ENCODE measurements around the gene MCCD1. TPM values are rescaled to one million over a fixed set of nuclear protein-coding genes. Genes with fewer than 3 reads are reported as not detected.
A peak's percentile ranks its signal among the peaks of the same experiment; 100 is the strongest.

Gene MCCD1
- total and polyA plus RNA-seq, 2 of the 13 experiments (the other 11 are each of a cell fraction or from before 2014, with no cell fraction given): 0.15 TPM; not detected in 1

- TF ChIP-seq RERE (CRISPR knock-in tag; IDR thresholded peaks at IDR 0.05; ENCODE audit: low read depth): peak; percentile 23; the same call in 1 of the 2 replicates
- TF ChIP-seq ZNF543 (CRISPR knock-in tag; IDR thresholded peaks at IDR 0.05): peak; percentile 58
- TF ChIP-seq DPF2 (CRISPR knock-in tag; IDR thresholded peaks at IDR 0.05; ENCODE audit: borderline replicate concordance, low read depth): no peak
- peak; percentile 82; the same call in 1 of the 2 replicates for TF ChIP-seq FOXJ3 (CRISPR knock-in tag; IDR thresholded peaks at IDR 0.05; ENCODE audit: borderline replicate concordance)
- TF ChIP-seq, protein P1, sequence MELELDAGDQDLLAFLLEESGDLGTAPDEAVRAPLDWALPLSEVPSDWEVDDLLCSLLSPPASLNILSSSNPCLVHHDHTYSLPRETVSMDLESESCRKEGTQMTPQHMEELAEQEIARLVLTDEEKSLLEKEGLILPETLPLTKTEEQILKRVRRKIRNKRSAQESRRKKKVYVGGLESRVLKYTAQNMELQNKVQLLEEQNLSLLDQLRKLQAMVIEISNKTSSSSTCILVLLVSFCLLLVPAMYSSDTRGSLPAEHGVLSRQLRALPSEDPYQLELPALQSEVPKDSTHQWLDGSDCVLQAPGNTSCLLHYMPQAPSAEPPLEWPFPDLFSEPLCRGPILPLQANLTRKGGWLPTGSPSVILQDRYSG (CRISPR knock-in tag; IDR thresholded peaks at IDR 0.05): peak; percentile 91
- TF ChIP-seq ZNF784 (CRISPR knock-in tag; IDR thresholded peaks at IDR 0.05; ENCODE audit: borderline replicate concordance): peak; percentile 96
- TF ChIP-seq ZNF619 (CRISPR knock-in tag; IDR thresholded peaks at IDR 0.05): peak; percentile 80; the same call in 1 of the 2 replicates
- peak; percentile 93 for TF ChIP-seq ZNF256 (CRISPR knock-in tag; conservative IDR thresholded peaks at IDR 0.05)
- peak; percentile 50; the same call in 1 of the 2 replicates for TF ChIP-seq SOX5 (CRISPR knock-in tag; IDR thresholded peaks at IDR 0.05; ENCODE audit: borderline replicate concordance)
- peak; percentile 97 for TF ChIP-seq HOXA5 (CRISPR knock-in tag; IDR thresholded peaks at IDR 0.05)
- no peak for TF ChIP-seq USF2 (IDR thresholded peaks at IDR 0.05; ENCODE audit: low read depth, low read length)
- TF ChIP-seq USF2 (CRISPR knock-in tag; IDR thresholded peaks at IDR 0.05; ENCODE audit: borderline replicate concordance): no peak
- peak; percentile 96 for TF ChIP-seq ZFP37 (CRISPR knock-in tag; IDR thresholded peaks at IDR 0.05; ENCODE audit: borderline replicate concordance)
- no peak for TF ChIP-seq CSRNP2 (CRISPR knock-in tag; conservative IDR thresholded peaks at IDR 0.05; ENCODE audit: low read depth)
- TF ChIP-seq RARG (CRISPR knock-in tag; IDR thresholded peaks at IDR 0.05; ENCODE audit: low read depth): peak; percentile 89
- TF ChIP-seq TBX3 (IDR thresholded peaks at IDR 0.05; ENCODE audit: borderline replicate concordance): 0 out of 2 replicates have a peak, but pooled peaks have one; percentile 28
- peak; percentile 69; the same call in 1 of the 2 replicates for TF ChIP-seq REL (CRISPR knock-in tag; conservative IDR thresholded peaks at IDR 0.05)
These were observed 13.1 kb downstream of the MCCD1 start, which contains the start of gene DDX39B (continued) for GRCh38 chr6:31541658-31542521.

Data from HepG2 (cell line).